GM12878 (cell line): ENCODE data around the gene KIAA1328.

Experiments used
- CBX5 ChIP-seq: sonication (generic); IDR thresholded peaks from 2 replicates; pipeline ENCODE4 v1.6.1; 2016; ENCODE audit warnings: low read depth, moderate library complexity, mild to moderate bottlenecking, inconsistent platforms
- NFYA ChIP-seq: IDR thresholded peaks from 2 replicates; pipeline ENCODE4 v1.6.1; 2011; ENCODE audit warnings: low read depth, mild to moderate bottlenecking, low read length, improper control_type of control experiment, borderline replicate concordance
- SUPT20H ChIP-seq: IDR thresholded peaks from 2 replicates; pipeline ENCODE4 v1.6.1; 2011; ENCODE audit warnings: low read depth, mild to moderate bottlenecking, low read length, moderate library complexity, borderline replicate concordance; ENCODE audit not compliant: control insufficient read depth
- ZNF274 ChIP-seq: IDR thresholded peaks from one replicate; pipeline ENCODE4 v1.8.0; 2011; ENCODE audit not compliant: insufficient read length, insufficient read depth
- TF ChIP-seq, protein P1 (sequence below), 3 experiments: IDR thresholded peaks in 2 of 3; conservative IDR thresholded peaks in 1 of 3; 2 replicates each; pipeline ENCODE4 v1.5.1; 2011; ENCODE audit warnings: low read depth in 3 of 3, low read length in 3 of 3, mild to moderate bottlenecking in 3 of 3, control low read depth in 2 of 3, moderate library complexity in 2 of 3, inconsistent platforms in 1 of 3, mixed read lengths in 1 of 3; ENCODE audit not compliant: control insufficient read depth in 2 of 3, insufficient read depth in 1 of 3; ENCODE audit errors: extremely low read depth in 1 of 3
- TF ChIP-seq, protein P2 (sequence below): fragments of 450-650 bp; IDR thresholded peaks from 2 replicates; pipeline ENCODE4 v1.6.1; 2017; ENCODE audit warnings: mild to moderate bottlenecking, low read depth, inconsistent platforms; ENCODE audit not compliant: poor library complexity, severe bottlenecking
- TF ChIP-seq, protein P3 (sequence below): fragments of 450-650 bp; IDR thresholded peaks from 2 replicates; pipeline ENCODE4 v1.6.1; 2017; ENCODE audit warnings: mild to moderate bottlenecking

DNA sequence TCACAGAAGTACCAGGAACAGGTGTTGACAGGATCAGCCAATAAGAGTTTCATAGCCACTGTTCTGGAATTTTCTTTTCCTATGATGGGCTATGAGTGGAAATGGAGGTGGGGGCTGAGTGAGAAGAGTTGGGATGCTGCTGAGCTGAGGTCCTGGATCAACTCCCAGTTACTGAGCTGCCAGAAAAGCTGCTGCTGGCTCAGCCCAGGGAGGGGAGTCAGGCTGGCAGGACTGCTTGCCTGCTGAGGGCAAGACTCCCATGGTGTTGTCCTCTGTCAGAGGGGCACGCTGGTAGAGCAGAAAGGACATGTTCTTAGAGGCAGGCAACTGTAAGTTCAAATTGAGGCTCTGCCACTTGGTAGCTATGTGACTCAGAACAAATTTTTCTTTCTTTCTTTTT is 11.9 kb upstream of the KIAA1328 start:
- TF ChIP-seq SUPT20H (no peak), CBX5 (no peak), NFYA (no peak), ZNF274 (no peak)
- TF ChIP-seq, protein P1, sequence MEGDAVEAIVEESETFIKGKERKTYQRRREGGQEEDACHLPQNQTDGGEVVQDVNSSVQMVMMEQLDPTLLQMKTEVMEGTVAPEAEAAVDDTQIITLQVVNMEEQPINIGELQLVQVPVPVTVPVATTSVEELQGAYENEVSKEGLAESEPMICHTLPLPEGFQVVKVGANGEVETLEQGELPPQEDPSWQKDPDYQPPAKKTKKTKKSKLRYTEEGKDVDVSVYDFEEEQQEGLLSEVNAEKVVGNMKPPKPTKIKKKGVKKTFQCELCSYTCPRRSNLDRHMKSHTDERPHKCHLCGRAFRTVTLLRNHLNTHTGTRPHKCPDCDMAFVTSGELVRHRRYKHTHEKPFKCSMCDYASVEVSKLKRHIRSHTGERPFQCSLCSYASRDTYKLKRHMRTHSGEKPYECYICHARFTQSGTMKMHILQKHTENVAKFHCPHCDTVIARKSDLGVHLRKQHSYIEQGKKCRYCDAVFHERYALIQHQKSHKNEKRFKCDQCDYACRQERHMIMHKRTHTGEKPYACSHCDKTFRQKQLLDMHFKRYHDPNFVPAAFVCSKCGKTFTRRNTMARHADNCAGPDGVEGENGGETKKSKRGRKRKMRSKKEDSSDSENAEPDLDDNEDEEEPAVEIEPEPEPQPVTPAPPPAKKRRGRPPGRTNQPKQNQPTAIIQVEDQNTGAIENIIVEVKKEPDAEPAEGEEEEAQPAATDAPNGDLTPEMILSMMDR (IDR thresholded peaks at IDR 0.05 in 2 of 3, conservative IDR thresholded peaks at IDR 0.05 in 1 of 3; ENCODE audit: control insufficient read depth in 2 of 3, extremely low read depth in 1 of 3, insufficient read depth in 1 of 3, low read depth in 3 of 3, low read length in 3 of 3) = no peak
- TF ChIP-seq, protein P2, sequence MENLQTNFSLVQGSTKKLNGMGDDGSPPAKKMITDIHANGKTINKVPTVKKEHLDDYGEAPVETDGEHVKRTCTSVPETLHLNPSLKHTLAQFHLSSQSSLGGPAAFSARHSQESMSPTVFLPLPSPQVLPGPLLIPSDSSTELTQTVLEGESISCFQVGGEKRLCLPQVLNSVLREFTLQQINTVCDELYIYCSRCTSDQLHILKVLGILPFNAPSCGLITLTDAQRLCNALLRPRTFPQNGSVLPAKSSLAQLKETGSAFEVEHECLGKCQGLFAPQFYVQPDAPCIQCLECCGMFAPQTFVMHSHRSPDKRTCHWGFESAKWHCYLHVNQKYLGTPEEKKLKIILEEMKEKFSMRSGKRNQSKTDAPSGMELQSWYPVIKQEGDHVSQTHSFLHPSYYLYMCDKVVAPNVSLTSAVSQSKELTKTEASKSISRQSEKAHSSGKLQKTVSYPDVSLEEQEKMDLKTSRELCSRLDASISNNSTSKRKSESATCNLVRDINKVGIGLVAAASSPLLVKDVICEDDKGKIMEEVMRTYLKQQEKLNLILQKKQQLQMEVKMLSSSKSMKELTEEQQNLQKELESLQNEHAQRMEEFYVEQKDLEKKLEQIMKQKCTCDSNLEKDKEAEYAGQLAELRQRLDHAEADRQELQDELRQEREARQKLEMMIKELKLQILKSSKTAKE = no peak
- TF ChIP-seq, protein P3, sequence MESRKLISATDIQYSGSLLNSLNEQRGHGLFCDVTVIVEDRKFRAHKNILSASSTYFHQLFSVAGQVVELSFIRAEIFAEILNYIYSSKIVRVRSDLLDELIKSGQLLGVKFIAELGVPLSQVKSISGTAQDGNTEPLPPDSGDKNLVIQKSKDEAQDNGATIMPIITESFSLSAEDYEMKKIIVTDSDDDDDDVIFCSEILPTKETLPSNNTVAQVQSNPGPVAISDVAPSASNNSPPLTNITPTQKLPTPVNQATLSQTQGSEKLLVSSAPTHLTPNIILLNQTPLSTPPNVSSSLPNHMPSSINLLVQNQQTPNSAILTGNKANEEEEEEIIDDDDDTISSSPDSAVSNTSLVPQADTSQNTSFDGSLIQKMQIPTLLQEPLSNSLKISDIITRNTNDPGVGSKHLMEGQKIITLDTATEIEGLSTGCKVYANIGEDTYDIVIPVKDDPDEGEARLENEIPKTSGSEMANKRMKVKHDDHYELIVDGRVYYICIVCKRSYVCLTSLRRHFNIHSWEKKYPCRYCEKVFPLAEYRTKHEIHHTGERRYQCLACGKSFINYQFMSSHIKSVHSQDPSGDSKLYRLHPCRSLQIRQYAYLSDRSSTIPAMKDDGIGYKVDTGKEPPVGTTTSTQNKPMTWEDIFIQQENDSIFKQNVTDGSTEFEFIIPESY = no peak
